GM18499 (cell line): ENCODE data around the gene SFXN1.

ENCODE experiments used
- ATAC-seq: cut with Tn5 transposase; IDR thresholded peaks from one replicate; pipeline ENCODE4 v1.9.1; 2021; ENCODE audit warnings: moderate number of reproducible peaks; ENCODE audit not compliant: insufficient read depth, unreplicated experiment

Gene SFXN1

DNA sequence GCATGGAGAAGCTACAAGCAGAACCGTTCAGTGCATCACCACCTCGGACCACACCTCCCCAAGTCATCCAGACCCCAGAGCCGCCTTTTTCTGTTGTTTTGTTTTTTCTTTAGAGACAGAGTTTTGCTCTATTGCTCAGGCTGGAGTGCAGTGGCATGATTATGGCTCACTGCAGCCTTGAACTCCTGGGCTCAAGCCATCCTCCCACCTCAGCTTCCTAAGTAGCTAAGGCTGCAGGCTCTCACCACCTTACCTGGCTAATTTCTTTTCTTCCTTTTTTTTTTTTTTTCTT is 13.5 kb upstream of the SFXN1 start:
- ATAC-seq: no peak

DNA sequence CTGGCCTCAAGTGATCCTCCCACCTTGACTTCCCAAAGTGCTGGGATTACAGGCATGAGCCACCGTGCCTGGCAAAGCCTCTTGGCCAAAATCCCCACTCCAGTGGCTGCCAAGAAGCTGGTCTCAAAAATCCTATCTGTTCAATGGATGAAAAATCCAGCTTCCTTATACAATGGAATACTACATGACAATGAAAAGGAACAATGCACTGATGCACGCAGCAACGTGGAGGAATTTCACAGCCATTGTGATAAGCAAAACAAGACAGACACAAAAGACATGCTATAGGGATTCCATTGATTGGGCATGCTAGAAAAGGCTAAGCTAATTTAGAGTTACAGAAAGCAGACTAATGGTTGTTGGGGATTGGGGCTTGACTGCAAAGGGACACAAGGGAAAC is 13.1 kb upstream of the SFXN1 start:
- ATAC-seq: no peak

DNA sequence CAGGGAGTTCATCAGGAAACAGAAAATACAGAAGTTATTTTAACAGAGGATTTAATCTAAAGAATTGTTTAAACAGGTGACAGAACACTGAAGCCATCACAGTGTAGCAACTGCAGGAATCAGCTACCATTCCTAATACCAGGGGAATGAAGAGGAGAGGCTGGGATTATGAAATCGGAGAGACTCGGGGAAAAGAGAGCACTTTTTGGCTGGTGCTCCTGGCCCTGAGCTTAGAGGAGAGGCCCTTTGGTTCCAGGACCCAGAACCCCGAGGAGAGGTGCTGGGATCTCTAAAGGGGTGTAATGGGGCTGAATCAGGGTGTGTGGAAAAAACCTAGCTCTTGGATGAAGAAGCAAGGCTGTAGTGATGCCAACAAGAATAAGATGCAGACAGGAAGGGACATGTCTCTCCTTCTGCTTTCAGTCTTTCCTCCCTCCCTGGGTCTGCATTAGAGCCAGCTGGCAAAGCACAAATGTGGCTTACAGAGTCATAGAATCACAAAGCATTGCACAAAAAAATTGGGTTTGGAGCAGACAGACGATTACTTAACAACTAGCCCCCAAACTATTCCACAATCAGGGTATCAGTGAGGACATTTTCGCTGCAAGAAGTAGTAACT is 11.6 kb upstream of the SFXN1 start:
- no peak for ATAC-seq

DNA sequence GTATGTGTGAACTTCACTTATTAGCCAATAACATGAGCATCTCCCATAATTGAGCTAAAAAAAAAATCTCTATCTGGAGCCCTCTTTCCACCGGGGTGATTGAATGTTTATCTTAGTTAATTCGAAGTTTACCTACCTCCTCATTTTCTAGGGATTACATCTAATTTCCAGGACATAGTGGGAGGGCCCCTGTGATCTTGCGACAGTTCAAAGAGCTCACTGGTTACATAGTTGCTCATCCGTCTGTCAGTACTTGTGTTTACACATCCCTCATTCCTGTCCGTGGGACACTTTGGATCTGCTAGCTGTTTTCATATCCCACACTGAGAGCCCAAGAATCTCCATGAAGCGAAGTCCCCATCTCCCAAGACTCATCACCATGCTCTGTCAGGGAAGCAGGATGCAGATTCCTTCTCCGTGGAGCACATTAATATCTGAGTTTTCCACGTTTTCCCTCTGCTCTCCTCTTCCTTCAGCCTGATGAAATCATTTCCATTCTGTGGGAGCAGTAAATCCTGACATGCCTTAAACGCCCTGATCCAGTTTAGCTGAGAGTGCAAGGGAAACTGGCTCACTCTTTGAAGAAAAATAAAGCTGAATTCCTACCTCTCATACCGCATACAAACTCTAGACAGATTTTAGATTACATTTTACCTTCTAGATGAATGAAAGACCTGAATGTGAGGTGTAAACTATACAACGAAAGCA is 10.2 kb upstream of the SFXN1 start:
- no peak for ATAC-seq

DNA sequence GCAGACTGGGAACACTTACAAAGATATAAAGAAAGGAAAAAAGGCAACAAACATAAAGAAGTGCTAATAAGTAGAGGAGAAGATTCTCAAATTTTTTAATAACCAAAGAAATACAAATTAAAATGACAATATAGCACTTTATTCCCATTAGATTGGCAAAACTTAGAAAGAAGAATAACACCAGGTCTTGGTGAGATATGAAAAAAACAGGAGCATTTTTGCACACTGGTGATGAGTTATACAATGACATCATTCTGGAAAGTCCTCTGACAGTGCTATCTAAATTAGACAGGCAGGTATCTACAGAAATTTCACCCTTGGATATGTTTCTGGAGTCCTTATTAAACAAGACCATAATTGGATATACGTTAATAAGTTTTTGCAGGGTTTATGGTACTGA is 9.5 kb upstream of the SFXN1 start:
- ATAC-seq: no peak

DNA sequence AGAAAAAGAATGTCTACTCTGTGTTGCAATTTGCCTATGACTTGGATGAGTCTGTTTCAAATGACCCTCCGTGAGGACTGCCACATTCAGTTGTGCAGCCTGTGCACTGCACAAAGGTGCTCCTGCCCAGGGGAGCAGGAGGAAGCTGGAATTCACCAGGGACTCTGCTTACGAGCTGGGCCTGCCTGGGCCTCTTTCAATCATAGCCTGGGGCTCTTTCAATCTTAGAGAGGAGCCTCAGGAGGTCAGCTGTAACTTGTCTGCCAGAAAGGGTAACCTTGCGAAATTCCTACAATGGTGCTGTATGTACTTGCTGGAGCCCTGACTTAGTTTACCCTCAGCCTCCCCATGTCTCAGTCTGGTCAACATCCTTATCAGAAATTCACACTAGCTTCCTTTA is 8.4 kb upstream of the SFXN1 start:
- no peak for ATAC-seq

DNA sequence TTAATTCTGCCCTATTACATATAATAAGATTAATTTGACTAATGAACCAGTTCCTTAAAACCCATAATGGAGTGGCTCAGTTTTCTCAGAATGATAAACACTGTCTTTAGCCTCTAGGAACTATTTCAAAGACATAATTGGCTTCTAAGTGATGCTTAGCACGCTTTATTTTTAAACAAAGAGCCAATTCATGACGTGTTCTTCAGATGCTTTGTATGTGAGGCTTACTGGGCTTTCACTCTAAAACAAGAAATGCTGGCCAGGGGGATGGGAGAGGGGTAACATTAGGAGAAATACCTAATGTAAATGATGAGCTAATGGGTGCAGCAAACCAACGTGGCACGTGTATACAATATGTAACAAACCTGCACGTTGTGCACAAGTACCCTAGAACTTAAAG is 7.6 kb upstream of the SFXN1 start:
- ATAC-seq: no peak

DNA sequence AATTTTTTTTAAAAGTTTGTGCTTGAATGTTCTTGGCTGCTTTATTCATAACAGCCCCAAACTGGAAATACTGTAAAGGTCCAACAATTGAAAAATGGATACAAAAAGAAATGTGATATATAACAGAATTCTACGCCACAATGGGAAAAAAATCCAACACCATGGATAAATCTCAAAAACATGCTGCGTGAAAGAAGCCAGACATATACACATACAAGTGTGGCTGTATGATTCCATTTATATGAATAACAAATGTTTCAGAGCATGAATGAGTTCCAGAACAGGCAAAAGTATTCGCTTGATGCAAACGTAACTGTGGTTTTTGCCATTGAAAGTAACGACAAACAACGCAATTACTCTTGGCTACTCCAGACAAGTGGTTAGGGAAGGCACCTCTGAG is 7.2 kb upstream of the SFXN1 start:
- no peak for ATAC-seq

DNA sequence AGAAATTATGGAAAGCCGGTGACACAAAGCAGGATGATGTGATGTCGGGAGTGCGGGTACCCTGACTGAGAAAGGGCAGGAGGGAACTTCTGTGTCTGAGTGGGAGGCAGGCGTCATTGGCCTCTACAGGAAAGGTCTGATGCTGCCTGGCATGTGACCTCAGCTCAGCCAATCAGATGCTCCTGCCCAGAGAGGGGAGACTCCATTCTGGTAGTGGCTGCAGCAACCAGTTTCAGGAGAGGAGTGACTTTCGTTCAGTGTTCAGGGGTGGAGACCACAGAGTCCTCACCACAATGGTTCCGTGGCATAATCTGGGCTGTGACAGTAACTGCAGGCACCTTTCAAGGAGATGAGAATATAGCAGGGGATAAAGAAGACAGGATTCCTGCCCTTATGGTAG is 6.7 kb upstream of the SFXN1 start:
- ATAC-seq: no peak

DNA sequence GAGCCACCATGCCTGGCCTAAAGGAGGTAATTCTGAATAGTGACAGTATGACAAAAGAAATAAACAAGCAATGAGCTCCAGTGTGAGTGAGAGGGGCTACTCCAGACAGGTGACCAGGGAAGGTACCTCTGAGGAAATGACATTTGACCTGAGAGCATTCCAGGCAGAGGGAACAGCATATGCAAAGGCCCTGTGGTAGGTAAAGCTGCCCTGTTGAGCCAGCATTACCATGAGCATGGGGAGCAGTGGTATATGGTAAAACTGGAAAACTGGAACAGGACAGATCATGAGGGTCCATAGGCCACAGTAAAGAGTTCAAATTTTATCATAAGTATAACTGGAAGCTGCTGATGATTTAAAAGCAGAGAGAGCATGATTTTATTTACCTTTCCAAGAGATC is 6.0 kb upstream of the SFXN1 start:
- no peak for ATAC-seq

DNA sequence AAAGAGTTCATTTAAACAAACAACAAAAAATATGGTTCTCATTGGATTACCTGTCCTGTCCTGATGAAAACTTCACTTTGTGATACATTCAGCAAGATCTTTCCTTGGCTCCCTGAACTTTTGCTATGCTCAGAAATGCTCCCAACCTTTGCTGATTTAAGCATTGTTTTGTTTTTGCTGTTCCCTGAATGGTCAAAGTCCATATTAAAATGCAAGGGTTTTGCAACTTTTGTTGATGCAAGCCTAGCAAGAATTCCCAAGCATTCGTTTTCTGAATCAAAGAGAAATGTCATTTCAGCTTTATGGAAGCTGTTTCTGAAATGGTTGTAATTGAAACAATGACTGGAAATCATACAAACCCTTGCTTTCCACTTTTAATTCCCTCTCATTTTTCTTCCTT is 3.1 kb upstream of the SFXN1 start:
- no peak for ATAC-seq

DNA sequence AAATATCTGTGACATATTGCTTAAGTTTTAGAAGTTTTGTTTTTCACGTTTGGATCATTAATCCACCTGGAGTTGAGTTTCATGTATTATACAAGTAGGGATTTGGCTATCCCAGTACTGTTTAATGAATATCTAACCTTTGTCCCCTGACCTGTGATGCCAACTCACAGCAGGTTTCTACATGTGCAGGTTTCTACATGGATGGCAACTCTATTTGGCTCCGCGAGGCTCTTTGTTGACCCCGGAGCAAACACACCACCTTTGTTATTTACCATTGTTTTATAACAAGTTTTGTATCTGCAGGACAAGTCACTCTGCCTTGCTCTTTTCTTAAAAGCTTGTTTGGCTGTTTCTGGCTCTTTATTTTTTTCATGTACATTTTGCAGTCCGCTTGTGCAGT is 920 bp upstream of the SFXN1 start:
- ATAC-seq: no peak

DNA sequence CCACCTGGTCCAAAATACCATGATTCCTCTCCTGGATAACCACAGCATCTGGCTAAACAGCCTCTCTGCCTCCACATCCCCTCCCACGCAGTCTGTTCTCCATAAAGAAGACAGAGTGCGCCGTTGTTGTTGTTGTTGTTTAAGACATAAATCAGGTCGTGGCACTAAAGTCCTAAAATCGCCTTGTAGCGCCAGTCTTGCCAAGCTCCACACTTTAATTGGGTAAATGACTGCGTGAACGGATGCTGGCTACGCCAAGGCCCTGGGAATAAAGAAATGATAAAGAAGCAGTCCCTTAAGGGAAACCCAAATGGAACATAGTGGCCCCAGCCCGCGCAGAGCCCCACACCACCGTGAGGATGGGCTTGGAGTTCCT is 364 bp upstream of the SFXN1 start:
- ATAC-seq: peak; percentile 9

DNA sequence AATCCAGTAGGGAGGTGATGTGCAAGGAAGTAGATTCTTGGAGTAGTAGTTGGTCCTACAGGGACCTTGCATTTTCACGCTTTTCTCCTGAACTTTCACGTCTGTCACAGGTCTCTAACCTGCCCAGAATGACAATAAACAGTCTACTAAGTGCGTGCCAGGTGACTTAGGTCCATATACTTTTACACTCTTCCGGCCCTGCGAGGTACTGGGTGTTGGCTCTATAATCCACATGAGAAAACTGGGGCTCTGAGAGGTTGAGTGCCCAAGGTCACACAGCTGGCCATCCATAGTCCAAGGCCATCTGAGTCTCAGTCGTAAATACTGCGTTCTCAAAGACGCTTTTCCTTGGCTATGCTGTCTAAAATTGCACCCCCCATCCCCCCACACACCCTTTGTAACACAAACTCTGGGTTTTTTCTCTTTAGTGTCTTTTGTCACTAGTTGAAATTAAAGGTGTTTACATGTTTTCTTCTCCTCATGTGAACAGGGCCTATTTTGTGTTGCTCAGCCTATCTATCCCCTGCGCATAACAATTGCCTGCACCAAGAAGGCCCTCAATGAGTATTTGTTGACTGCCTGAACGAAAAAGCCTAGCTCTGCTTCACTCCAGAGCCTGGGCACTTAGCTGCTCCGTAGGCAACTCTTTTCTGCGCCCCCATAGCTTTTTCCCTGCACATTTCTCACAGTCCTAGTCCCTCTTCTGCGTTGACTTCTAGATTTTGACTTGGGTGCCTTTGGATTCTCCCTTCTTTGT is 943 bp downstream of the SFXN1 start:
- ATAC-seq: no peak

DNA sequence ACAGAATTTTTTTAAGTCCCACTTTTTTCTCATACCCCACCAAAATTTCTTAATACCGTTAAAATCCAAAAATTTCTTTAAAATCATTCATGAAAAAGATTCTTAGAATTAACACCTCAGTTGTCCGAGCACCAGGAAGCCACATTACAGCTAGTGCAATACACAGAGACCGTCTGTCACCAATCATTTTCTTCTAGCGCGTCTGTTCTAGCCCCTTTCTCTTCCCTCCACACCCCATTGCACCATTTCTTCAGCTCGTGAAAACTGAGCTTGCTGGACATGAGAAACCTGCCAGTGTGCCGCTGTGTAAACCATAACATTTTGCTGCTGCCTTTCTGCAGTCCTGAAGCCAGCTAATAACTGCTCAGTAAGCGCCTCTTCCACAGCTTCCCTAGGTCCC is 5.0 kb downstream of the SFXN1 start:
- no peak for ATAC-seq

DNA sequence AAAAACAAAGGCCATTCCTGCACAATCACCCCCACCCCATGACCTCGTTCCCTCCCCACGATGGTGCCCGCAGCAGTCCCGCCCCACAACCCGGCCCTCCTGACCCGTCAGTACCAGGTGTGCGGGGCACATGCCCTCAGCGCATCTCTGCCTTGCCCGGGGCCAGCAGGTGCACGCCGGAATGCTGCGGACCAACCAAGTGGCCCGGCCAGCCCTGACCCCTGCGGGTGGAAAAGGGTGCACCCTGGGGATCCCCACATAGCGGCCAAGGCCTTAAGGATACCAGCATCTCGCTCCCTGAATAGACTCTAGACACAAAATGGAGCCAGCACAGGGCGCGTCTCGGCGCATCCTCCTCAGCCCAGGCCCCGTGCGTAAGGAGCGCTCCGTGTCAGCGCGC is 6.0 kb downstream of the SFXN1 start:
- ATAC-seq: no peak

DNA sequence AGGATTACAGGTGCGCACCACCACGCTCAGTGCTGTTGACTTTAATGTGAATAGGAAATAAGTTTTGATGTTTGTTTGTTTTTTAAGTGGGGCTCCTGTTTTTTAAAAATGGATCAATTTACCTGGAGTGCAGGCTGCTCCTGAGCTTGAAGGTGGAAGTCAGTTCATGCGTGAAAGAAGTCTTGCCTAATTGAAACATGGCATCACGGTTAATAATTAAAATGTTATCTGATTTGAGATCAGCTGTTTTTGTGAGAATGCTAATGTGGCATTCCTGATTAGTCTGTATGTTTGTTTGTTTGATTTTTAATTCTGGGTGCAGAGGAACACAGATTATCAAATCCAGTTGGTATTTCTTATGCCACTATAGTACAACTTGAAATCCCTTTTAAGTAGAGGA is 6.5 kb downstream of the SFXN1 start:
- ATAC-seq: no peak

DNA sequence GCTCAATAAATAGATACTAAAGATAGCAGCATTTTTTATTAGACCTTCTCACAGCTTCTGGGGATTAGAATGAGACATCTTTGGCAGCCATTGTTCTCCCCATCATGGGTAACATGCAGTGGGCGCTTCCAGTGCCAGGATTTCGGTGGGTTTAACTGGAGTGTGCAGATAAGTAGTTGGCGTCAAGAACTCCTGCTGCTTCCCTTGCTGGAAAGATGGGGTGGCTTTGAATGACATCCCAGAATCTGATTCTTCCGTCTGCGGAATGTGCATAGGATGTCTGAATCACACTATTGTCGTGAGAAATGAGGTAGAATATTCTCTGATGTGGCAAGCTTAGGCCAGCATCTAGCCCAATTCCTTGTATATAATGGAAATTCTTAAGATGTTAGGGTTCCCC is 7.3 kb downstream of the SFXN1 start:
- no peak for ATAC-seq

DNA sequence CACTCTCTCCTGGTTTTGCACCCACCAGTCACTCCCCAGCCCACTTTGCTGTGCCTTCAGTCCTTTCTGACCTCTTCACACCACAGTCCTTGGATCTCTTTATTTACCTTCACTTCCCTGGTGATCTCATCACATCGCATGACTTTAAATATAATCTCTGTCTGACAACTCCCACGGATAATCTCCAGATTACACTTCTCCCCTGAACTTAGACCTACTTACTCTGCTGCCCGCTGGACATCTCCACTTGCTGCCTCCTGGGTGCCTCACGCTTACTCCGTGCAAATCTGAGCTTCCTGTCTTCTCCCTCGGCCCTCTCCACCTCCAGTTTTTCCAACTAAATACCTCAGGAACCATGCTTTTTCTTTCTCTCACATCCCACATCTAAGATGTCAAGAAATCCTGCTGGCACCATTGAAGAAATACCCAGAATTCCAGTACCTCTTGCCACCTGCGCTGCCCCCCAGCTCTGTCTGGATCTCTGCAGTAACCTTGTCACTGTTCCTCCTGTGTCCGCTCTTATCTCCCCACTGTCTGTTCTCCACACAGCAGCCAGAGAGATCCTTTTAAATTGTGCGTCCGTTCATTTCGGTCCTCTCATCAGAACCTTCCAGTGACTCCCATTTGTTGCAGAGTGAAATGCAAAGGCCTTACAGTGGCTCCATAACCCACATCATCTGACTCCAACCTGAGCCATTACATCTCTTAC is 9.3 kb downstream of the SFXN1 start:
- ATAC-seq: no peak

DNA sequence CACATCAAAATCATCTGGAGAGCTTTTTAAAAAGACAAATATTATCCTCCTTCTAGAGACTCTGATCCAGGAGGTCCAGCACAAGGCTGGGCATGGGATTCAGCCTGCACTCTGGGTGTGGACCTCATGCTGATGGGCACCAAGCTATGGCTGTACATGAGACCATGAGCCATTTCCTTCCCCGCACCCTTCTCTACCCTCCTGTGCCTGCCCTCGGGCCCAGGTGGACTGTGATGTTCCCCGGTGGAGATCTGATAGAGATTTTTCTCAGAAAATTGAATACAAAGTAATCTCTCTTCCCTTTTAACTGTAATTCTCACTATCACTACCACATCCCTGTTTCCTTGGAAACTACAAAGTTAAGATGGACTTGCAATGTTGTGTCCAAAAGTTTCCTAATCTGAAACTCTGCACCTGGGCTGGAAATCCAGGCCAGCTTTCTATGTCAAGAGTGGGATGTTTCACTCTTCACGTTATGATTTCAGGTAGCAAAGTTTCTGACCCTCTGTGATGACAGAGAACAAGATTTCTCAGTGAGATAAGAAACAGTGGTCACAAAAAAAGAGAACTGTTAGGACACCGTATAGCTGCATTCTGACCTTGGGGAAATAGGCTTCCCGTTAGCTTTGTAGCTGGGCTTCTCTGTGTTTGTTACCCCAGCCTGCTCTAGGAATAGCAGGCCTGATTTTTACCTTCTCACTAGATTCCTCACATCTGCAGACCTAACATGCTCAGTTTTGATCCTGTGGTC is 11.5 kb downstream of the SFXN1 start:
- no peak for ATAC-seq

DNA sequence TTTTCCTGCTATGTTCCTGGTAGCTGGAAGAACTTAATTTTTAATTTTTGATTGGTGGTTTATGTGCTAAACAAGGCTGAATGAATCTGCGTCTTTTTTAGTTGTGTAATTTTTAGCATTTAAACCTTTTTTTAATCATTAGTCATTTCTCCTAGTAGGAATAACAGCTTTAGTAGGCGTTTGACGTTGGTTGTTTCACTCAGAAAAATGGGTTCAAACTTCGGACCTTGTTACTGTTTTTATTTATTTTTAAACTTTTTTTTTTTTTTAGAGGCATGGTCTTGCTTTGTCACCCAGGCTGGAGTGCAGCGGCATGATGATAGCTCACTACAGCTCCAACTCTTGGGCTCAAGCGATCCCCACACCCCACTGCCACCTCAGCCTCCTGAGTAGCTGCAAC is 12.9 kb downstream of the SFXN1 start:
- no peak for ATAC-seq
